Peyer's patch (tissue), 4 donors: ENCODE measurements around the gene PRPS2. TPM values are rescaled to one million over a fixed set of nuclear protein-coding genes. Genes with fewer than 3 reads are reported as not detected.

ENCODE experiments used
- DNase-seq, 3 donors: peaks; one replicate each; pipeline ENCODE4 v3.0.0-alpha.2; 2017 to 2019
- H3K27ac ChIP-seq, 4 donors: fragments of 200-600 bp; sonication (generic); one replicate each; pipeline ENCODE4 v1.5.1; 2016 to 2019
- H3K27me3 ChIP-seq, 2 donors: fragments of 200-600 bp; sonication (generic); one replicate each; pipeline ENCODE4 v1.5.1; 2019
- H3K36me3 ChIP-seq, 3 donors: fragments of 200-600 bp; sonication (generic); one replicate each; pipeline ENCODE4 v1.5.1; 2016 to 2019
- H3K4me1 ChIP-seq, 4 donors: fragments of 200-600 bp; sonication (generic); one replicate each; pipeline ENCODE4 v1.5.1; 2016 to 2019
- H3K4me3 ChIP-seq, 4 donors: fragments of 200-600 bp; sonication (generic); 1 replicate in 3 of 4; 2 replicates in 1 of 4; pipeline ENCODE4 v1.5.1; 2016 to 2019; ENCODE audit warnings: mild to moderate bottlenecking in 1 of 4
- H3K9me3 ChIP-seq, 4 donors: fragments of 200-600 bp; sonication (generic); one replicate each; pipeline ENCODE4 v1.5.1; 2016 to 2019; ENCODE audit warnings: mild to moderate bottlenecking in 1 of 4
- CTCF ChIP-seq, 6 experiments: fragments of 450-650 bp in 4 of 6; fragments of 200-600 bp in 2 of 6; sonication (generic) in 1 of 6; IDR thresholded peaks; one replicate each; pipeline ENCODE4 v1.5.1; 2017 to 2019; ENCODE audit warnings: antibody characterized with exemption in 6 of 6, mild to moderate bottlenecking in 3 of 6, moderate library complexity in 1 of 6
- POLR2A ChIP-seq, 2 donors: fragments of 450-650 bp; IDR thresholded peaks; one replicate each; pipeline ENCODE4 v1.5.1; 2017; ENCODE audit warnings: antibody characterized with exemption in 2 of 2, mild to moderate bottlenecking in 2 of 2, moderate library complexity in 2 of 2
- total RNA-seq, 4 donors: library from RNA; depleted of rRNA; stranded (reverse); fragments of >200 nt; gene quantifications; one replicate each; pipeline ENCODE4 v1.1.0, GENCODE V29; 2016

The PRPS2 gene
- total RNA-seq, 4 donors from 2014 or later = 8.4 to 32.2 (median 13.7) TPM

GRCh38 chrX:12814420-12814819, 23.2 kb downstream of the PRPS2 start:
- TF ChIP-seq POLR2A (IDR thresholded peaks at IDR 0.05) = no peak
- peak in 5 of 6 experiments; percentile 24 to 57 (median 46) for TF ChIP-seq CTCF (IDR thresholded peaks at IDR 0.05)
- no peaks in the 10 kb centered on the region for H3K36me3 ChIP-seq

GRCh38 chrX:12817528-12817927, 26.3 kb downstream of the PRPS2 start:
- no peaks in the 10 kb centered on the region for H3K27me3 ChIP-seq
- no peaks in the 10 kb centered on the region for H3K36me3 ChIP-seq
- no peaks in the 10 kb centered on the region for H3K4me1 ChIP-seq
- no peak for DNase-seq
- no peak for TF ChIP-seq CTCF (IDR thresholded peaks at IDR 0.05)
- TF ChIP-seq POLR2A (IDR thresholded peaks at IDR 0.05) = no peak
- H3K9me3 ChIP-seq = no peaks in the 10 kb centered on the region
- H3K27ac ChIP-seq = no peak overlapping the region
- no peak overlapping the region for H3K4me3 ChIP-seq

More at GRCh38 chrX:12814420-12814819, 23.2 kb downstream of the PRPS2 start:
- Histone ChIP-seq H3K9me3 (no peaks in the 10 kb centered on the region), H3K27ac (no peak overlapping the region), H3K4me3 (no peak overlapping the region), H3K4me1 (no peaks in the 10 kb centered on the region), H3K27me3 (no peaks in the 10 kb centered on the region)
- DNase-seq = peak in 2 of 3 donors; percentile 32 to 63

- H3K4me1 ChIP-seq = no peaks in the 10 kb centered on the region
- DNase-seq = no peak
- H3K9me3 ChIP-seq = no peaks in the 10 kb centered on the region
- no peak overlapping the region for H3K4me3 ChIP-seq
- no peaks in the 10 kb centered on the region for H3K36me3 ChIP-seq
- no peaks in the 10 kb centered on the region for H3K27me3 ChIP-seq
- no peak for TF ChIP-seq POLR2A (IDR thresholded peaks at IDR 0.05)
- no peak overlapping the region for H3K27ac ChIP-seq
Observed at GRCh38 chrX:12819222-12819621, 28.0 kb downstream of the PRPS2 start.

GRCh38 chrX:12820737-12821136, 29.5 kb downstream of the PRPS2 start:
- no peak for DNase-seq
- Histone ChIP-seq H3K27ac (no peak overlapping the region), H3K36me3 (no peaks in the 10 kb centered on the region), H3K4me3 (no peak overlapping the region), H3K9me3 (no peaks in the 10 kb centered on the region), H3K27me3 (no peaks in the 10 kb centered on the region), H3K4me1 (no peaks in the 10 kb centered on the region)
- TF ChIP-seq CTCF (IDR thresholded peaks at IDR 0.05) (no peak), POLR2A (IDR thresholded peaks at IDR 0.05) (no peak)

DNA sequence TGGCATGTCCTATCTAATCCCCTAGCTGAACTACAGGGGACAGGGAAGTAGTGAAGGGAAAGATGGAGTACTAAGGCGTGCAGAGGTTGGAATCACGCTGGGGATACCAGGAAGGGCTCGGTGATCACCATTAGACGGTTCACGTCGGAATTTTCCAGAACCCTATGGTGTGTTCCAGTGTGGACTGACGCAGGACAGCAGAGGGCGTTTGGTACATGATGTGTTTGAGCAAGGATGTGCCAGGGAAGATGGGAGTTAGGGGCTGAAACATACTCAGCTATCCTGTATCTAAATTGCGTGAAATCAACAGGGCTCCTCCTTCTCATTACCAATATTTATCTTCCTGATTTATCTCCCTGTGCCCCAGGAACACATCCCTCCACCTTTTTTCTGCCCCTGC, 33.7 kb downstream of the PRPS2 start:
- H3K4me3 ChIP-seq = no peak overlapping the region
- no peaks in the 10 kb centered on the region for H3K36me3 ChIP-seq
- no peaks in the 10 kb centered on the region for H3K27me3 ChIP-seq
- DNase-seq = no peak
- H3K9me3 ChIP-seq = no peaks in the 10 kb centered on the region
- H3K4me1 ChIP-seq = no peaks in the 10 kb centered on the region
- no peak overlapping the region for H3K27ac ChIP-seq
- TF ChIP-seq CTCF (IDR thresholded peaks at IDR 0.05) = no peak
- TF ChIP-seq POLR2A (IDR thresholded peaks at IDR 0.05) = no peak

GRCh38 chrX:12825801-12826200, 34.6 kb downstream of the PRPS2 start:
- no peaks in the 10 kb centered on the region for H3K36me3 ChIP-seq

More at GRCh38 chrX:12825801-12826200, 34.6 kb downstream of the PRPS2 start:
- no peak for TF ChIP-seq POLR2A (IDR thresholded peaks at IDR 0.05)
- no peak for TF ChIP-seq CTCF (IDR thresholded peaks at IDR 0.05)
- no peaks in the 10 kb centered on the region for H3K27me3 ChIP-seq
- H3K9me3 ChIP-seq = no peaks in the 10 kb centered on the region
- DNase-seq = no peak
- no peak overlapping the region for H3K27ac ChIP-seq
- H3K4me3 ChIP-seq = no peak overlapping the region
- no peaks in the 10 kb centered on the region for H3K4me1 ChIP-seq
